ENCODE data around the gene NMT1. TPM values are rescaled to one million over a fixed set of nuclear protein-coding genes. Genes with fewer than 3 reads are reported as not detected.

Gene NMT1
- total and polyA plus RNA-seq, 2 of the 13 experiments (the other 11 are each of a cell fraction or from before 2014, with no cell fraction given): 75.7 to 142 TPM

GRCh38 chr17:45149669-45150664 lies 88.8 kb downstream of the NMT1 start (continued):
- no peak for TF ChIP-seq SRSF9 (IDR thresholded peaks at IDR 0.05; ENCODE audit: borderline replicate concordance, insufficient read depth, low read depth, low read length, poor library complexity, severe bottlenecking)
- no peak for TF ChIP-seq ZNF530 (CRISPR knock-in tag; IDR thresholded peaks at IDR 0.05; ENCODE audit: low read depth)
- peak; percentile 56 for TF ChIP-seq ZNF883 (CRISPR knock-in tag; IDR thresholded peaks at IDR 0.05; ENCODE audit: not compliant biosample characterization)
- TF ChIP-seq PCBP1 (IDR thresholded peaks at IDR 0.05; ENCODE audit: borderline replicate concordance, low read depth, low read length): 0 out of 2 replicates have a peak, but pooled peaks have one; percentile 15
- TF ChIP-seq SALL1 (CRISPR knock-in tag; IDR thresholded peaks at IDR 0.05): peak; percentile 27; the same call in 1 of the 2 replicates
- no peak for TF ChIP-seq HMG20B (CRISPR knock-in tag; conservative IDR thresholded peaks at IDR 0.05)
- no peak for TF ChIP-seq HDAC2 (CRISPR knock-in tag; IDR thresholded peaks at IDR 0.05)
- no peak for TF ChIP-seq LCORL (IDR thresholded peaks at IDR 0.05)
- TF ChIP-seq LCORL (CRISPR knock-in tag; IDR thresholded peaks at IDR 0.05): no peak
- TF ChIP-seq, protein P1, sequence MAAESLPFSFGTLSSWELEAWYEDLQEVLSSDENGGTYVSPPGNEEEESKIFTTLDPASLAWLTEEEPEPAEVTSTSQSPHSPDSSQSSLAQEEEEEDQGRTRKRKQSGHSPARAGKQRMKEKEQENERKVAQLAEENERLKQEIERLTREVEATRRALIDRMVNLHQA (CRISPR knock-in tag; IDR thresholded peaks at IDR 0.05): no peak
- no peak for TF ChIP-seq THAP8 (CRISPR knock-in tag; IDR thresholded peaks at IDR 0.05; ENCODE audit: borderline replicate concordance)
- TF ChIP-seq ZNF768 (CRISPR knock-in tag; IDR thresholded peaks at IDR 0.05): peak; percentile 50; the same call in 1 of the 2 replicates
- no peak; the same call in 1 of the 2 replicates for TF ChIP-seq ZNF350 (CRISPR knock-in tag; IDR thresholded peaks at IDR 0.05; ENCODE audit: borderline replicate concordance, low read depth)
- TF ChIP-seq ZNF24 (IDR thresholded peaks at IDR 0.05): no peak
- no peak for TF ChIP-seq MEF2D (CRISPR knock-in tag; IDR thresholded peaks at IDR 0.05)
- no peak for TF ChIP-seq GATA4 (IDR thresholded peaks at IDR 0.05; ENCODE audit: borderline replicate concordance, low read depth)
- 0 out of 2 replicates have a peak, but pooled peaks have one; percentile 18 for TF ChIP-seq KDM4B (CRISPR knock-in tag; IDR thresholded peaks at IDR 0.05)
- peak; percentile 29; the same call in 1 of the 2 replicates for TF ChIP-seq TARDBP (CRISPR knock-in tag; IDR thresholded peaks at IDR 0.05)
- TF ChIP-seq ZFP82 (CRISPR knock-in tag; IDR thresholded peaks at IDR 0.05; ENCODE audit: borderline replicate concordance): 0 out of 2 replicates have a peak, but pooled peaks have one; percentile 16
- TF ChIP-seq TCF12 (IDR thresholded peaks at IDR 0.05): no peak
- peak; percentile 30; the same call in 1 of the 2 replicates for TF ChIP-seq TCF12 (CRISPR knock-in tag; IDR thresholded peaks at IDR 0.05)
- TF ChIP-seq GMEB2 (CRISPR knock-in tag; IDR thresholded peaks at IDR 0.05; ENCODE audit: low read depth): no peak
- TF ChIP-seq HOXA5 (CRISPR knock-in tag; IDR thresholded peaks at IDR 0.05): peak; percentile 40; the same call in 1 of the 2 replicates
- TF ChIP-seq ZNF234 (CRISPR knock-in tag; conservative IDR thresholded peaks at IDR 0.05): no peak
- TF ChIP-seq THAP11 (CRISPR knock-in tag; IDR thresholded peaks at IDR 0.05): no peak
- peak in 1 of 2 experiments; percentile 47; a peak in 1 of 4 replicates for TF ChIP-seq POLR2A (IDR thresholded peaks at IDR 0.05; ENCODE audit: insufficient read depth in 1 of 2, low read depth in 2 of 2, low read length in 2 of 2)
- TF ChIP-seq NFIB (CRISPR knock-in tag; IDR thresholded peaks at IDR 0.05; ENCODE audit: borderline replicate concordance): peak; percentile 91; the same call in 1 of the 2 replicates
- no peak for TF ChIP-seq PRMT3 (CRISPR knock-in tag; IDR thresholded peaks at IDR 0.05; ENCODE audit: borderline replicate concordance, low read depth)
- TF ChIP-seq ASH2L (IDR thresholded peaks at IDR 0.05; ENCODE audit: insufficient read length, low read depth, low read length): peak; percentile 0

All from HepG2 (cell line).